GM13976 (cell line): ENCODE data around the gene SPECC1.

Experiments used
- DNase-seq: peaks from one replicate; pipeline ENCODE4 v3.0.0; 2012; ENCODE audit warnings: low spot score
- in situ Hi-C: fragments of 300-500 bp; cut with MboI; formaldehyde crosslinking; loops from one replicate; pipeline ENCODE4 v1.12.0; 2022; ENCODE audit warnings: low sequenced_read_pairs, mixed read lengths, inconsistent platforms; ENCODE audit not compliant: unreplicated experiment
- TF ChIP-seq, protein P1 (sequence below): IDR thresholded peaks from 2 replicates; pipeline ENCODE4 v1.5.1; 2012; ENCODE audit warnings: borderline replicate concordance, mild to moderate bottlenecking; ENCODE audit not compliant: insufficient read depth; ENCODE audit errors: extremely low read depth, missing control alignments, control extremely low read depth

Gene SPECC1

DNA sequence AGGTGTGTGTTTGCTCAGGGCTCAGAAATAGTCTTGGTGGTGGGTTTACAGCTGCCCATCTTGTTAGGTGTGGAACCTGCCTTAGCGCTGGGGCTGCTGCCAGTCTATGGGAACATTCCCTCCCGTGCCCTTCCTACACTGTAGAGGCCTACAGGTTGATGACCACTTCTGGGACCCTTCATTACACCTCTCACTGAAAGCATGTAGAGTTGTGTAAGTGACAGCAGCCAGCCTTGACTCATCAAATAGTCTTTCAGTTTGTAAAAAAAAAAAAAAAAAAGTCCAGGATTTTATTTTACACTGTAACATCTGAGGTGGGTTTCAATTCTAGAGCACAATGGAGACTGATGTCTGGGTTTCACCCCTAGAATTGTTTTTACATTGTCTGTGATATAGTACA, 193.9 kb downstream of the SPECC1 start:
- no peak for DNase-seq
- in situ Hi-C loops, result no loop called here
- TF ChIP-seq, protein P1, sequence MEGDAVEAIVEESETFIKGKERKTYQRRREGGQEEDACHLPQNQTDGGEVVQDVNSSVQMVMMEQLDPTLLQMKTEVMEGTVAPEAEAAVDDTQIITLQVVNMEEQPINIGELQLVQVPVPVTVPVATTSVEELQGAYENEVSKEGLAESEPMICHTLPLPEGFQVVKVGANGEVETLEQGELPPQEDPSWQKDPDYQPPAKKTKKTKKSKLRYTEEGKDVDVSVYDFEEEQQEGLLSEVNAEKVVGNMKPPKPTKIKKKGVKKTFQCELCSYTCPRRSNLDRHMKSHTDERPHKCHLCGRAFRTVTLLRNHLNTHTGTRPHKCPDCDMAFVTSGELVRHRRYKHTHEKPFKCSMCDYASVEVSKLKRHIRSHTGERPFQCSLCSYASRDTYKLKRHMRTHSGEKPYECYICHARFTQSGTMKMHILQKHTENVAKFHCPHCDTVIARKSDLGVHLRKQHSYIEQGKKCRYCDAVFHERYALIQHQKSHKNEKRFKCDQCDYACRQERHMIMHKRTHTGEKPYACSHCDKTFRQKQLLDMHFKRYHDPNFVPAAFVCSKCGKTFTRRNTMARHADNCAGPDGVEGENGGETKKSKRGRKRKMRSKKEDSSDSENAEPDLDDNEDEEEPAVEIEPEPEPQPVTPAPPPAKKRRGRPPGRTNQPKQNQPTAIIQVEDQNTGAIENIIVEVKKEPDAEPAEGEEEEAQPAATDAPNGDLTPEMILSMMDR, result no peak

DNA sequence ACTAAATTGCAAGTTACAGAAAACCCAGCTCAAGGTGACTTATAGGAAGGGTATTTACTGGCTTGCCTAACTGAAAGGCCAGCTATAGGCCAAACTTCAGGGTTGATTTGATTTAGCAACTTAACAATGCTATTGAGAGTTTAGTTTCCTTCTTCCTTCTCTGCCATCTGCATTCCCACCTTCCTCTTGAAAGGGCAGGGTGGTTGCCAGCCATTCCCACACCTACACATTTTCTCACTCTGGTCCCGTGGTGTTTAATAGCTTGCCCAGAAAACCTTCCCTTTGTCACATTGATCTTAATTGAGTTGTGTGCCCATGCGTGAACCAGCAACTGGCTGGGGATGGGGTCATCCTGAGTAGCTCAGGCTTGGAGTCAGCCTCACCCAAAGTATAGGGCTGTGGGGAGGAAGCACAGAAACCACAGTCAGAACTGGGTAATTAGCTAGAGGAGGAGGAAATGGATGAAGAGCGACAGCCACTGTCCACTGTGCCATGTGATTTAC, 194.7 kb downstream of the SPECC1 start:
- TF ChIP-seq, protein P1, result no peak
- in situ Hi-C loops, result no loop called here
- DNase-seq, result no peak

DNA sequence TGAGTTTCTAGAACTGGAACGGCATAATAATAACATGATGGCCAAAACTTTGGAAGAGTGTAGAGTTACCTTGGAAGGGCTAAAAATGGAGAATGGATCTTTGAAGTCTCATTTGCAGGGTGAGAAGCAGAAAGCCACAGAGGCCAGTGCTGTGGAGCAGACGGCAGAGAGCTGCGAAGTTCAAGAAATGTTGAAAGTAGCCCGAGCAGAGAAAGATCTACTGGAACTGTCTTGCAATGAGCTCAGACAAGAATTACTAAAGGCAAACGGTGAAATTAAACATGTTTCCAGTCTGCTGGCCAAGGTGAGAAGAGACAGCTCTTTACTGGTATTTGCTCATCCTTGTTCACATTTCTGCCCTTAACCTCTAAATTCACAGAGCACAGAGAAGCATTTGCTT, 196.4 kb downstream of the SPECC1 start:
- TF ChIP-seq, protein P1, result no peak
- in situ Hi-C loops, result no loop called here
- no peak for DNase-seq

DNA sequence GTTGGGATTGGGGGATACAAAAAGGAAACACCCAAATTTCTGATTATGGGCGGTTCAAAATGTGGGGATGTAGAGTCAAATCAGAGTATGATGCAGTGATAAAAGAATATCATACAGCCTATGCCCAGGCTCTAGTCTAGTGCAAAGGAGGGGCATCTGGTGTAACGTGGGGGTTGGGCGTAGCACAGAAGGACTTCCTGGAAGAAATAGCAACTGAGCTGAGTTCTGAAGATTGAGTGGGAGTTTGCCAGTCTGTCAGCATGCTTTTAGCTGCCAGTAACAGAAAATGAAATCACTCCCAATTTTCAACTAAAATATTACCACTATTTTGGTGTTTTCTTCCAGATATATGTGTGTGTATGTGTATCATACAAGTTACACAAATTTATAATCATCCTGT, 196.9 kb downstream of the SPECC1 start:
- TF ChIP-seq, protein P1, result no peak
- in situ Hi-C loops, result no loop called here
- no peak for DNase-seq

- DNase-seq, result no peak
- in situ Hi-C loops, result no loop called here
- TF ChIP-seq, protein P1, result no peak
Observed at GRCh38 chr17:20206591-20206990, 197.4 kb downstream of the SPECC1 start.

DNA sequence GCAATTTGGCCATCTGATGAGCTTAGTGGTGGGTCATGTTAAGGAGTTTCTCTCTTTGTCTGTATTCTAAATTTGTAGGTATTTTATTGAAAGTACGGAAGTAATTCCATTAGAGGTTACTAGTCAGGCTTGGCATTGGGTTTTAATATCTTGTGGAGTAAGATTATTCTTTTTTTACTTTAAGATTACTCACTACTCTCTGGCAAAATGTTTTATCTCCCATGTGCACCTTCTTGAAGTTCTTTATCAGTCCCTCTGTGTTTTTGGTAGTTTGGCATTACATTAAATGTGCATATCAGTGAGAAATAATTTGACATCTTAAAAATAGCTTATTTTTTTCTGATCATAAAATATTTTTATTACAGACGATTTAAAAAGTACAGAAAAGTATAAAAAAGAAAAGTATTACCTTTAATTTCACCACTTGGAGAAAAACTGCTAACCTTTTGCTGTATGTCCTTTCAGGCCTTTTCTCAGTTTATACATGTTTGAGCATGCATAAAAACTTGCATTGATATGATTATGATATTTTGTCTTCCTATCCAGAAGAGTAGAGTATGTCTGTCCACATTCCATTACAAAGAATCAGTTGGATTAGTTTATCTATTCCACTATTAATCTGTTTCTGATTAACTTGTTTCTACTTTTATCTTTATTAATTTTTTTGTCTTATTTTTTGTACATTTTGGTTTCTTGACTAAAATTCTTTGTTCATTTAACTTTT, 198.3 kb downstream of the SPECC1 start:
- TF ChIP-seq, protein P1, result no peak
- DNase-seq, result no peak
- in situ Hi-C loops, result no loop called here
